Vagina (tissue), 2 donors: Measurements from ENCODE around the gene KYNU.

Experiments
- CTCF ChIP-seq, 3 experiments: fragments of 450-650 bp in 2 of 3; fragments of 200-600 bp in 1 of 3; sonication (generic) in 1 of 3; IDR thresholded peaks; one replicate each; pipeline ENCODE4 v1.5.1; 2017 to 2019; ENCODE audit warnings: antibody characterized with exemption in 3 of 3, mild to moderate bottlenecking in 2 of 3, moderate library complexity in 2 of 3
- POLR2A ChIP-seq, 2 donors: fragments of 450-650 bp; IDR thresholded peaks; one replicate each; pipeline ENCODE4 v1.6.1; 2017; ENCODE audit warnings: antibody characterized with exemption in 2 of 2, mild to moderate bottlenecking in 2 of 2, moderate library complexity in 2 of 2
- POLR2AphosphoS5 ChIP-seq, 2 donors: sonication (generic); formaldehyde crosslinking; IDR thresholded peaks; one replicate each; pipeline ENCODE4 v1.9.0; 2017; ENCODE audit warnings: antibody characterized with exemption in 2 of 2, mild to moderate bottlenecking in 2 of 2, low read depth in 1 of 2; ENCODE audit not compliant: insufficient read depth in 1 of 2

GRCh38 chr2:142933916-142934315 lies 56.5 kb downstream of the KYNU start:
- TF ChIP-seq POLR2A (IDR thresholded peaks at IDR 0.05) (no peak), CTCF (IDR thresholded peaks at IDR 0.05) (no peak), POLR2AphosphoS5 (IDR thresholded peaks at IDR 0.05; ENCODE audit: insufficient read depth in 1 of 2, low read depth in 1 of 2) (no peak)
